Left ventricle myocardium inferior (tissue), 1 donor: Measurements from ENCODE around the gene PRLR. TPM values are rescaled to one million over a fixed set of nuclear protein-coding genes. Genes with fewer than 3 reads are reported as not detected.

Source experiments
- DNase-seq: peaks from one replicate; pipeline ENCODE4 v3.0.0-alpha.2; 2020
- H3K27ac ChIP-seq: fragments of 200-600 bp; replicated peaks from 2 replicates; pipeline ENCODE4 v1.8.0; 2021
- H3K27me3 ChIP-seq: fragments of 200-600 bp; 2 replicates; pipeline ENCODE4 v1.8.0; 2021; ENCODE audit warnings: low read depth
- H3K36me3 ChIP-seq: fragments of 200-600 bp; 2 replicates; pipeline ENCODE4 v1.8.0; 2021
- H3K4me1 ChIP-seq: fragments of 200-600 bp; 2 replicates; pipeline ENCODE4 v1.8.0; 2021
- H3K4me3 ChIP-seq: fragments of 200-600 bp; 2 replicates; pipeline ENCODE4 v1.8.0; 2021; ENCODE audit warnings: mild to moderate bottlenecking, moderate library complexity
- H3K9me3 ChIP-seq: fragments of 200-600 bp; replicated peaks from 2 replicates; pipeline ENCODE4 v1.8.0; 2021
- CTCF ChIP-seq: fragments of 200-600 bp; IDR thresholded peaks from 2 replicates; pipeline ENCODE4 v1.8.0; 2021; ENCODE audit warnings: antibody characterized with exemption, mild to moderate bottlenecking, borderline replicate concordance
- intact Hi-C: fragments of 100-400 bp; cut with micrococcal nuclease; formaldehyde crosslinking; loops from one replicate; pipeline ENCODE4 v1.11.0; 2022
- total RNA-seq: library from RNA; stranded (reverse); fragmentation: NEBNext Ultra II Directional; extraction: Animal tissue kit (Norgen Biotek cat#: 25700); gene quantifications from one replicate; pipeline ENCODE4 v1.2.1, GENCODE V29; 2021
- donor health status: DM: no; HTN: yes; CAD: no; lungs with severe emphysema.

Gene PRLR
- total RNA-seq, 1 donor from 2014 or later, result 0.66 TPM

- Histone ChIP-seq H3K27ac (no peak overlapping the region), H3K36me3 (no peaks in the 10 kb centered on the region), H3K4me1 (no peaks in the 10 kb centered on the region), H3K27me3 (peaks cover 35% of the 10 kb centered on the region), H3K9me3 (no peaks in the 10 kb centered on the region), H3K4me3 (no peak overlapping the region)
- intact Hi-C loops, result no loop called here
- no peak for DNase-seq
- TF ChIP-seq CTCF, result no peak
Measured at GRCh38 chr5:35223787-35224395, 6.4 kb downstream of the PRLR start.

GRCh38 chr5:35220967-35221366 lies 9.3 kb downstream of the PRLR start:
- no peak overlapping the region for H3K4me3 ChIP-seq
- TF ChIP-seq CTCF, result no peak
- intact Hi-C loops, result no loop called here
- peaks cover 6% of the 10 kb centered on the region for H3K27me3 ChIP-seq
- DNase-seq, result no peak
- no peak overlapping the region for H3K27ac ChIP-seq
- no peaks in the 10 kb centered on the region for H3K4me1 ChIP-seq
- no peaks in the 10 kb centered on the region for H3K36me3 ChIP-seq
- no peaks in the 10 kb centered on the region for H3K9me3 ChIP-seq

GRCh38 chr5:35218981-35219380 lies 11.3 kb downstream of the PRLR start:
- TF ChIP-seq CTCF, result no peak
- DNase-seq, result no peak
- Histone ChIP-seq H3K27ac (no peak overlapping the region), H3K4me3 (no peak overlapping the region), H3K9me3 (no peaks in the 10 kb centered on the region), H3K27me3 (no peaks in the 10 kb centered on the region), H3K36me3 (no peaks in the 10 kb centered on the region), H3K4me1 (no peaks in the 10 kb centered on the region)
- intact Hi-C loops, result no loop called here

DNA sequence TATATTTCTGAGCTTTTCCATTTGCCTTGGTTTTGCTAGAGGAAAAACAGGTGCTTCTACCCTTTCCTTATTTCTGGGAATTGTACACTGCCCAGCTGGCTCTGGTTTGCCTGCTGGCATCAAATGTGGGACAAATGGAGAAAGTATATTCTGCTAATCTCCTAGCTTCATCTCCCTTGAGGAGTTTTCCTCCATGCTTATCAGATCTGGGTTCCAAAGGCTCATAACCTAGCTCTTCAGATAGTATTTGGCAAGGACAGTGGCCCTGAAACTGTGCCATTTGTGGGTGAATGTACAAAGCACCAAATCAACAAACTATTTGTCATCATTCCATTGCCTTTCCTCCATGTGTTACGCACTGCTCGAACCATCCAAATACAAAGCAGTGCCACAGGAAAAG lies 16.2 kb downstream of the PRLR start:
- intact Hi-C loops, result no loop called here

DNA sequence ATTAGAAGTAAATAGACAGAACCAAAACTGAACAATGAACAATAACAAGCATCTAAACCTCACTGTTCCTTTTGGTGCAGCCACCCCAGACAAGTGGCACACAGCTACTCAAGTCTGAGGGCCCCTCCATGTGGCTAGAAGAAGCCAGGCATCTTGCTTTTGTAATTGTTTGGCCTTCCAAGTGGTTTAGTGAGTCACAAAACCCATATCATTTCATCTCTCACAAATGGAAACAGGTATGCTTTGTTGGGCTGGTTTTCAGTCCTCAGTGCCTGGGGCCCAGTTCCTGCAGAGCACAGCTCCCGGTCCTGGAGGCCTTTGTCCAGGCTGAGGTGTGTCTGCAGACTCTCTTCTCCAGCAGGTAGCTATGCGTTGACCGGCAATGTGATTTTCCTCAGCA lies 16.7 kb downstream of the PRLR start:
- Histone ChIP-seq H3K27me3 (peaks cover 13% of the 10 kb centered on the region), H3K27ac (no peak overlapping the region), H3K4me1 (no peaks in the 10 kb centered on the region), H3K9me3 (no peaks in the 10 kb centered on the region), H3K4me3 (no peak overlapping the region), H3K36me3 (no peaks in the 10 kb centered on the region)
- DNase-seq, result no peak
- TF ChIP-seq CTCF, result no peak
- intact Hi-C loops, result no loop called here

More for the DNA sequence above, 16.2 kb downstream of the PRLR start:
- Histone ChIP-seq H3K27ac (no peak overlapping the region), H3K36me3 (no peaks in the 10 kb centered on the region), H3K27me3 (peaks cover 13% of the 10 kb centered on the region), H3K9me3 (no peaks in the 10 kb centered on the region), H3K4me1 (no peaks in the 10 kb centered on the region), H3K4me3 (no peak overlapping the region)
- TF ChIP-seq CTCF, result no peak
- no peak for DNase-seq
